Lower leg skin (tissue), 3 donors: Measurements from ENCODE around the gene TMEM35B.

Experiments used
- POLR2A ChIP-seq, 2 donors: fragments of 450-650 bp; IDR thresholded peaks; one replicate each; pipeline ENCODE4 v1.6.1; 2016 to 2017; ENCODE audit warnings: antibody characterized with exemption in 2 of 2, mild to moderate bottlenecking in 1 of 2, moderate library complexity in 1 of 2
- TF ChIP-seq, protein P1 (sequence below), 3 donors: fragments of 450-650 bp; IDR thresholded peaks; one replicate each; pipeline ENCODE4 v1.5.1; 2016; ENCODE audit warnings: antibody characterized with exemption in 3 of 3, mild to moderate bottlenecking in 3 of 3, moderate library complexity in 2 of 3

DNA sequence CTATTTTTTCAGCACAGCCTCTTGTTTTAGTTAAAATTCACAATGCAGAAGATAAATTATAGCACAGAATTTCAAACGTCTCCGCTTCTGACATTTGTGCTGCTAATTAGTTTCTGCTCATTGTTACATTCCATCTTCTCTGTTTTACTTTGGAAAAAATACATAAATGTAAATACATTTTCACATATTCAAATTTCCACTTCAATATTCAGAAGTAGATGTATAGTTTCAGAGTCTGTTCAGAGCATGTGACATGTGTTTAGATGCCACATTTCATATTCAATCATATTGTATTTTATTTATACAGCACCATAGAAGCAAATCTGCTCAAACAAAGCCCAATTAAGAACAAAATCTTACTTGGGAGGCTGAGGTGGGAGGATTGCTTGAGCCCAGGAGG, 19.6 kb downstream of the TMEM35B start:
- TF ChIP-seq, protein P1, sequence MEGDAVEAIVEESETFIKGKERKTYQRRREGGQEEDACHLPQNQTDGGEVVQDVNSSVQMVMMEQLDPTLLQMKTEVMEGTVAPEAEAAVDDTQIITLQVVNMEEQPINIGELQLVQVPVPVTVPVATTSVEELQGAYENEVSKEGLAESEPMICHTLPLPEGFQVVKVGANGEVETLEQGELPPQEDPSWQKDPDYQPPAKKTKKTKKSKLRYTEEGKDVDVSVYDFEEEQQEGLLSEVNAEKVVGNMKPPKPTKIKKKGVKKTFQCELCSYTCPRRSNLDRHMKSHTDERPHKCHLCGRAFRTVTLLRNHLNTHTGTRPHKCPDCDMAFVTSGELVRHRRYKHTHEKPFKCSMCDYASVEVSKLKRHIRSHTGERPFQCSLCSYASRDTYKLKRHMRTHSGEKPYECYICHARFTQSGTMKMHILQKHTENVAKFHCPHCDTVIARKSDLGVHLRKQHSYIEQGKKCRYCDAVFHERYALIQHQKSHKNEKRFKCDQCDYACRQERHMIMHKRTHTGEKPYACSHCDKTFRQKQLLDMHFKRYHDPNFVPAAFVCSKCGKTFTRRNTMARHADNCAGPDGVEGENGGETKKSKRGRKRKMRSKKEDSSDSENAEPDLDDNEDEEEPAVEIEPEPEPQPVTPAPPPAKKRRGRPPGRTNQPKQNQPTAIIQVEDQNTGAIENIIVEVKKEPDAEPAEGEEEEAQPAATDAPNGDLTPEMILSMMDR (IDR thresholded peaks at IDR 0.05), result no peak
- TF ChIP-seq POLR2A (IDR thresholded peaks at IDR 0.05), result no peak
